HG03095 (cell line): ENCODE measurements around the gene OBI1.

Source experiments
- ATAC-seq: cut with Tn5 transposase; IDR thresholded peaks from one replicate; pipeline ENCODE4 v1.9.1; 2021; ENCODE audit warnings: moderate library complexity; ENCODE audit not compliant: unreplicated experiment

The OBI1 gene

DNA sequence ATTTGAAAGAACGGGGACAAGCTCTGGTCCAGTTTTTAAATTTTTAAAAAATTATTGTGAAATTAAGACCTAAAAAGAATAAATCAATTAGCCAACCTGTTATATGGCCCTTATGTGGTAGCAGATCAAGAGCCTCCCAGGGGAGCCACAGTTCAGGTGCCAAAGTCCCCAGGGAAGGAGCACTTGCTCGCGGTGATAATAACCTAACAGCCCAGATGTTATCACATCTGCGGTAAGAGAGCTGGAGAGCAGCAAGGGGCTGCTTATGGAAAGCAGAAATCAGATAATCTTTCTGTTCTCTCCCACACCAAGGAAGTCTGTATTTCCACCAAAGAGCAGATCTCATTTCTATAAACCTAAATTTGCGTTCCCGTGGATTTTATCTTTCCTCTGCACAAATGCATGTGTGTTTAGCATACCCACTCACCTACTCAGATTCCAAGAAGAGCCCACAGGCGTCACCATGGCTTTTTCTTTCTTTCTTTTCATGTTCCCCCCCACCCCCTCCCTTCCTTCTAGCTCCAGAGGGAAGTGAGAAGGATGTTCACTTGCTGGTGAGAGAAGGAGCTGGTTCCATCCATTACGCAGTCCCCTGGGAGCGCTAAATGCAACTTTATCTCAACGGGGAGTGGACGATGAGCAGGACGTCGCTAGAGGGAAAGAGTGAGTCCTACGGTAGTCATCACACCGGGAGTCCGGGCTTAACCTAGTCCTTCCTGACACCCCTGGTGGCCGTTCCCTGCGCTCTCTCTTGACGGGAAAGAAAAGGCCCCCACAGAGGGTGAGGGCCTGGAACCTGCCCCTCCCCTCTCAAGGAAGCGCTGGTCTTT is 54.0 kb downstream of the OBI1 start:
- ATAC-seq, result no peak

DNA sequence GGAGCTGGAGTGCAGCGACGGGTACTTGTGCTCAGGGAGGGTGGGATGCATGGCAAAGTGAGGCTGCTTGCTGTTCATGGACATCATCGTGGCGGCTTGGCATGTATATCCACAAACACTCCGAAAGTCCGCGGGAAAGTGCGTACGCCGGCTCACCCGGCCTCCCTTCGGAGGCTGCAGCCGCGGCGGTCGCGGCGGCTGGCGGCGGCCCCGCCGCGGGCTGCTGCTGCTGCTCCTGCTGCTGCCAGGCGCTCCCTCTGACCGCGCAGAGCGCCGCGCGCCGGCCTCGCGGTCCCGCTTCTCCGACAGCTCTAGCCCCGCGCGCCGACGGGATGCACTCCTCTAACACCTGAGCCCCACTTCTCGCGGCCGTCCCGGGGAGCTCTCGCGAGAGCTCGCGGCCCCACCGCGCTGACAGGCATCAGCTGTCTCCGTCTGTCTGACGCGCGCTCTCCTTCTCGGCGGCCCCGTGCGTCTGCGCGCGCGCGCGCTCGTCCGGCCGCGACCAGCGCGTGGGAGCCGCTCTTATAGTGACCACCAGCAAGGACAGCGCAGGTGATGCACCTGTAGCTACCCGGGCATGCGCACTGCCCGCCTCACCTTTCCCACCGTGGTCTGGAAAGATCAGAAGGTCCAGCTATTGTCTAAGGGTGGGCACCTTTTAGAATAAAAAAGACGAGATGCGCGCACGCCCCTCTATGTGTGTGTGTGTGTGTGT is 55.6 kb downstream of the OBI1 start, which contains the start of gene POU4F1:
Gene POU4F1, minus strand, starts transcription at position 313 of the 718 bp plus-strand sequence. Its CDS starts 226 bp downstream, at position 87.
- peak; percentile 94 for ATAC-seq

DNA sequence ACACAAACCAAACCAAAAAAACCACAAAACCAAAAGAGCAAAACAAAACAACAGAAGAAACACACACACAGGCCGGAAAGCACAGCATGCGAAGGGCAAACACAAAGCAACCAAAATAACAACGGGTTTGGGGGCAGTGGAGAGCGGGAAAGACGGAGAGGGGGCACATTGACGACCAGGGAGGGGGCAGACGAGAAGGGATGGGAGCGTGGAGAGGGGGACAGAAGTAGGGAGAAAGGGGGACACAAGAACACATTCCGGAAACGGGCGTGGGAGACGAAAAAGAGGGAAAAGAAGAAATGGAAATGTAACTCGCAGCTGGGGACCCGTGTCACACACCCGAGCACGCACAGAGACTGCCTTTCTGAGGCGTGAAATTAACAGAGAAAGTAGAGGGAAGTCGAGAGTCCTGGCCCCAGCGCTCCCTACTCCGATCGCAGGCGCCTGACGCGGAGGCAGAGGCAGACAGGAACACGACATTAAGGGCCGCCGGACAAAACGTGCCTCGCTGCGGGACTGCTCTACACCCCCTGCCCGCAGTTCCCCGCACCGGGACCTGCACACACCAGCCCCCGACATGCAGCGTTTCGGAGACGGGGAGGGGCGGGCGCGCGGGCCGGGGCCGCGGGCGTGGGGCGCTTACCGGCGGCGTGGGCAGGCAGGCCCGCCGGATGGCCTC is 56.3 kb downstream of the OBI1 start:
- ATAC-seq, result no peak

DNA sequence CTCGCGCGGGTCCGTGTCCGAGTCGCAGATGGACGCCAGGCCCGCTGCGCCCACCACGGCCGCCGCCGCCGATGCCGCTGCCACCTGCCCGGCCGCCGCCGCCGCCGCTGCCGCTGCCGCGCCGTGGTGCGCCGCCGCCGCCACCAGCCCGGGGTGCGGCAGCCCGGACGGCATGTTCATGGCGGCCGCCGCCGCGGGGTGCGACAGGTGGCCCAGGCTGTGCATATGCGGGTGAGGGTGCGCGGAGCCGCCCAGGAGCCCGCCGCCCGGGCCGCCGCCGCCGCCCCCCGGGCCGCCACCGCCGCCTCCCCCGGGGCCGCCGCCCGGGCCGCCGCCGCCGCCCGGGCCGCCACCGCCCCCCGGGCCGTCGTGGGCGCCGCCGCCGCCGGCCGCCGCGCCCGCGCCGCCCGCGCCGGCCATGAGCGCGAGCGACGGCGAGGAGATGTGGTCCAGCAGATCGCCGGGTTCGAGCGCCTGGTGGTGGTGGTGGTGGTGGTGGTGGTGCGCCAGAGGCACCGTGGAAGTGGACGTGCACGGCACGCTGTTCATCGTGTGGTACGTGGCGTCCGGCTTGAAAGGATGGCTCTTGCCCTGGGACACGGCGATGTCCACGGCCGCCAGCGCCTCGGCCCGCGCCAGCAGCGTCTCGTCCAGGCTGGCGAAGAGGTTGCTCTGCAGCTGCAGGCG is 56.9 kb downstream of the OBI1 start:
- ATAC-seq, result no peak

DNA sequence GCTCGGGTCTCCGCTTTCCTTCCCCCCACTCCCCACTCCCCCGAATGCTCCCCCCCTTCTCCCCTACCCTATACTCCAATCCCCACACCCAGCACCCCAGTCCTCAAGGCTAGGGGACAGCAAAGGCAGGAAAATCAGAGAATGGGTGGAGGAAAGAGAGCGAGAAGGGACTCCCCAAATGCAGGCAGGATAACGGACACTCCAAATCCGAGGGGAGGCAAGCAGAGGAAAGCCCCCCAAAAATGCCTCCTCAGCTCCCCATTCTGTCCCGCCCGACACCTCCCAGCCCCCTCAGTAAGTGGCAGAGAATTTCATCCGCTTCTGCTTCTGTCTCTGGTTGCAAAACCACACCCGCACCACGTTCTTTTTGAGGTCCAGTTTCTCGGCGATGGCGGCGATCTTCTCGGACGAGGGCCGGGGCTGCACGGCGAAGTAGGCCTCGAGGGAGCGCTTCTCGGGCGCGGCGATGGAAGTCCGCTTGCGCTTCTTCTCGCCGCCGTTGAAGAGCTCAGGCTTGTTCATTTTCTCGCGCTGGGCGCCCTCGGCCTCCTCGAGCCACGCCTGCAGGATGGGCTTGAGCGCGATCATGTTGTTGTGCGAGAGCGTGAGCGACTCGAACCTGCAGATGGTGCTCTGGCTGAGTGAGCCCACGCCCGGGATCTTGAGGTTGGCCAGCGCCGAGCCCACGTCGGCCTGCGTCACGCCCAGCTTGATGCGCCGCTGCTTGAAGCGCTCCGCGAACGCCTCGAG is 57.7 kb downstream of the OBI1 start:
- no peak for ATAC-seq

DNA sequence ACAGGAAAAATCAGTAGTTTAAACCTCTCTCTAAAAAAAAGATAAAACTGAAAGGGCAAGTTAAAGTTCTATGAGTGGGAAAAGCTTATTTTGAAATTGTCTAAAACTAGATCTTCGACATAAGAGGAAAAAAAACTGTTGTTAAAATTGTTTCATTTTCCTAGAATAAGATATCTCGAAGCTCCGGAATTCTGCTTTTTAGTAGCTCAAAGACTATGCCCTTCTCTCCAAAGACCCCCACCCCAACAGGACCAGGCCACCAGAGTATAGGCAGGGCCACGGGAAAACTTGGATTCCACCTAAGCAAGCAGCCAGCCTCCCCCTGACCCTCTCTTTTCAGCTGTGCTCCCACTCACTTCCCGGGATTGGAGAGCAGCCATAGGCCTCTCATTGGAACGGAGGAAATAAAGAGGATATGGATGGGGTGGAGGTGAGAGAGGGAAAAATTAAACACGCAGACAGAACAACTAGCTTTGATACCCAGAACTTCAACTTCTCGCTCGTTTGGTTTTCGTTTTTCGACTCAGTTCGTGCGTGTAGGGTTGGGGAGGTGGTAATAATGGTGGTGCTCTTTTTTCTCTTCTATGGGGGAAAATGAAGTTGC is 58.6 kb downstream of the OBI1 start:
- no peak for ATAC-seq

DNA sequence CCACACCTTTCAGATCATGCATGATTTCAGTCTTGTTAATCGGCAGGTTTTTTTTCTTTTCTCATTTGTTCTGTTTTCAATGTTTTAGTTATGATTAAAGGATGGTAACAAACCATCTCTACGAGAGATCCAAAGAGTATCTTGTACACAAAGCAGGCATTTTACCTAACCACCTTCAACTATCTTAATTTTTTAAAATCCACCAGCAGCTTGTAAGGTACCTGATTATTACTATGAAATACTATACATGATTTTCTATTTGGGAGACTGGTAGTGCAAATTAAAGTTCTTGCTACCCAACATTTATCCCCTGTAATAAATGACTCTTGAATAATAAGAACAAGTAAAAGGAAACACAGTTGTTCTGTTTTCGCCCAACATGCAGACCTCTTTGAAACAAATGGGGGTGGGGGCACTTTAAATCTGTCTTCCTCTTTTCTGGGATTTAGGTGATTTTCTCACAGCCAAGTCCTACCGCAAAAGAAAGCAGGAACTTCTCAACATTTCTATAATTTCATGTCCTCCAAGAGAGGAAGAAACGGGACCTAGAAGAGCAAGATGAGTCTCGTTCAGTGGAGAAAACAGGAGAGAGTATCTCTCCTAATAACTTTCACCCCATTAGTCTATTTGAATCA is 59.2 kb downstream of the OBI1 start:
- ATAC-seq, result no peak

DNA sequence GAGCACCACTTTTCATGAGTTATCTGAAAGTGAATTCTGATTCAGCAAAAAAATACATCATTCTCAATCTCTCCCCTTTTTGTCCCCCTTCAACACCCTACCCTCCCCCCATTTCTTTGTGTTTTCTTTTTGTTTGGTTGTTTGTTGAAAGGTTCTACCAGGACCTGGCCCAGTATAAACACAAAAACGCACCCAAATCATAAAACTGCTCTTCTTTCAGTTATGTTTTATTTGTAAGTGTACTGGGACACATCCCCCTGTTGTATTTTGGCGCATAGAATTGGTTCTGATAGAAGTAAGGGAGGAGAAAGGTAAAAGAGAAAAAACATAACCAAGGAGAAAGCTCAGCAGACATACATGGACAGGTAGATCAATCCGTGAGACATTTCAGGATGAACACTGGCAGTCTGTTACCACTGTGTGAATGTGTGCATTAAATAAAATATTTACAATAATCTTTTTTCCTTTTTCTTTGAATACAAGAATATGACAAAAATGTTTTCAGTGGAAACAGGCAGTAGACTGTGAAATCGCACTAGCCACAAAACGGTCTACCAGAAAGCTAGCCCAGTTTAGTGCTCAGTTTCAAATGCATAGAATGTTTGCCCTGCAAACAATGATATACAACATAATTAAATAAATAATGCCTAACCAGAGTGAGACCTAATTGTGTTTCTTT is 59.9 kb downstream of the OBI1 start:
- ATAC-seq, result no peak

DNA sequence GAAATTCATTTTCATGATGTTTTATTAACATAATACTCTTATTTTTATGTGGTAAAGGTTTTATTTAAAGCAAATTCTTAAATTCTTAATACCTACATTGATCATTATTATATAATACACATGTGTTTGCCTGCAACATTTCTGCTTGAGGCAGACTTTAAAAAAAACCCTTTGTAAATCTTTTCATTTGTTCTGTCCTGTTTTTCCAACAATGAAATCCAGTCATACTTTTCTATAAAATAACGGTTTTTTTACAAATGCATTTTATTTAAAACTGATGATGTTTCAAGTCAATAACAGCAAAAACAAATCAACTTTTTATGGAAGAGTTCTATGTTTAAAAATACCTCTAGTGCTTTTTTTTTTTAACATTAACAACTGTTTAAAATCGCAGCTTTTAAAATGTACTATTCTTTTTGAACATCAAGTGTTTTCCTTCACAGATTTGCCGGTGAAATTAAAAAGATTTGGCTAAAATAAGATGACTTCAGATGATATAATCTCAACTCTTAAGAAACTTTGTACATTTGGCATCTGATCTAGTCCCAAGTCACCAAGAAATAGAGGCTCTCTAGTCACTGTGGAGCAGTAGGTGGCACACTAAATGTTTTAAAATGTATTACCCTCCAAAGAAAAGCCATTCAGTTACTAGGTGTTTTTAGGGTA is 60.7 kb downstream of the OBI1 start:
- ATAC-seq, result no peak

DNA sequence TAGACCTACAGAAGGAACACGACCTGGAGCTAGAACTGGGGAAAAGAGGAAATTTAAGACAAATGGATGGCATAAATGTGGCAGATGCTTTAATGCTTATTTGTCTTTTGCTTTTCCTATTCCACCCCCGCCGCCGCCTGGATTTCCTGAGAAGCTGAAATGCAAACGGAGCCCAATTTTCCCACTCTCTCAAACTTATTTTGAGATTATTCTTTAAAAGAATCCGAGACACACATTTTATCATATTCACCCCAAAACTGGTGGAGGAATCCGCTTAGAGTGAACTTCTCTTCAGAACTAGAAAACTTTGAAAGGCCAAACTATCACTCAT is 61.4 kb downstream of the OBI1 start:
- no peak for ATAC-seq

DNA sequence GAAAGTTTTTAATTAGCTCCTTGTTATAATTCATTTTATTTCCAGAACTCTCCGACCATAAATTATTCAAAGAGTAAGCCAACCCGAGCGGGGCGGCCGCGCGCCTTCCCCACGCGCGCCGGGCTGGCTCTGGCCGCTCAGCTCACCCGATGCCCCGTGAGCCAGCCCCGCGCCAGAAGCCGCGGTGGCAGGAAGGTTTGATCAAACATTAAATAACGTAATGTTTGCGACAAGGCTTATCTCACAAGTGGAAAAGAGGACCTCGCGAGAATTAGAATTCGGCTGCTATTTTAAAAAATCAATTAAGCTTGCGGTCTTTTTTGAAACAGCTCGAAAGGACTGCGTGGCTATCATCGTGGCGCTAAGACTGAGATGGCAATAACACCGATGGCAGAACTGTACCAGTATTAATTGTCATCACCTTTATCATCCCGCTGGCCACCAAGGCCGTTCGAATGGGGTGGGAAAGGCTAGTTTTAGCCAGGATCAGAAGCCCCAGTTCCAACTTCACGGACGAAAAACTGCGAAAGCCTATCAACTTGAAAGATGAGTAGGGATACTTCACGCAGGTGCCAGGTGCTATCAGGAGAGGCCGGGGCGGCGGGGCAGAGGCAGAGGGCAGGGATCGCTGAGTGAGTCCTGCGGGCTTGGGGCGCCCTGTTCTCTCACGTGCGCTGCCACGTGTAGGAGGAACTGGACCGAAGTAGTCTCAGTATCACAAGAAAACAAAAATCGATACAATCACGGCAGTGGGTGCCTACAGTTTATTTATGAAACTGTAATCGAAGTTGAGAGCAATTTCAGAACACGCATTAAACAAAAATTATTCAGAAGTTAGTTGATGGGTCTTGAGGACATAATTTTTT is 62.0 kb downstream of the OBI1 start:
- ATAC-seq, result no peak

DNA sequence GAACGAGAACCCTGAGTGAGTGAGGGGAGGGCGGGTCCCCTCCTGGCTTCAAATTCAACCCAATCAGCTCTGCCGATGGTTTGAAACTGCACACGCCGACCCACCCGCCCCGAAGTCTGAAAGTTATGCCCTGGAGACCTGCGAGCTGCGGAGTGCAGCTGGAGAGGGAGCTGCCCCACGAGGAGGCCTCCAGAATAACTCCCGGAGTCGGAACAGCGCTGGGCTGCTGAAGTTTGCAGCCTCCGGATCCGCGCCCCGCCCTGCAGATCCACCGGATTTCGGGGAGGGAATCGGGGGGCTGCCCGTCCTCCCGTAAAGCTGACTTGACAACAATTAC is 62.6 kb downstream of the OBI1 start:
- ATAC-seq, result no peak

DNA sequence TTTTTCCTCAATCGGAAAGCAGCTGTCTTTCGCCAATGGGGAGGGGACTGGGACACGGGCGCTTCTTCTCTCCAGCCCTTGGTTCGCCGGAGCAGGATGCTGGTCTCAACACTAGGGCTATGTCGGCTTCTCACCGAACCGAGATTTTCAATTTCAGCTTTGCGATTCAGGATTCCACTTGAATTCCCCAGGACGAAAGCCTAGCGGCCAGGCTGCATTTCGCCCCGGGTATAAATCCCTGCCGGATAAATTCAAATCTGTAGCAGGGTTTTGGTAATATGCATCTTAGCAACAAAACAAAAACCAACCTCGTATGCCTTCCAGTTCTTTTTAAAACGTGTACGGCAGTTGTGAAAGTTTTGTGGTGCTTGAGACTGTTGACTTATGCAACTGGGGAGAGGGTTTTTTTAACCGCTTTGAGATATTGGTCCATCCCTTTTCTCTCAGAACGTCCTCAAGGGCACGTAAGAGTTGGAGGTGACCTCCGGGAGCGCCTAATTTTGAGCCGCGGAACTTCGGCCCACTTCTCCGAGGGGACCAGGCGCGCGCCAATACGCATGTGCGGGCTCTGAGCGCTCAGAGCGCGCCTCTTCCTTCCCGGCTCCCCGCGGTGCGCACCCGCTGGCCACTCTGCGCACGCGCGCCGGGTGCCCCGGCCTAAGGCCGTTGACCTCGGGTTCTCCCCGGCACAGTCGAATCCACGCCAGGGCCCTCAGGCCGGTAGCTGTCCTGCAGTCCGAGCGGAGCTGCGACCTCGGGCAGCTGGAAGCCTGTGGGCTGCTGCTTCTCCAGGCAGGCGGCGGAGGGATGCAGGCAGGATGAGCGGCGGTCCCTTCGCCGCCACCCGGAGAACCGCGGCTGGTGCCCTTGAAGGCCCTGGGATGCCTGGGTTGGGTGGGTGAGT is 63.2 kb downstream of the OBI1 start:
- no peak for ATAC-seq

DNA sequence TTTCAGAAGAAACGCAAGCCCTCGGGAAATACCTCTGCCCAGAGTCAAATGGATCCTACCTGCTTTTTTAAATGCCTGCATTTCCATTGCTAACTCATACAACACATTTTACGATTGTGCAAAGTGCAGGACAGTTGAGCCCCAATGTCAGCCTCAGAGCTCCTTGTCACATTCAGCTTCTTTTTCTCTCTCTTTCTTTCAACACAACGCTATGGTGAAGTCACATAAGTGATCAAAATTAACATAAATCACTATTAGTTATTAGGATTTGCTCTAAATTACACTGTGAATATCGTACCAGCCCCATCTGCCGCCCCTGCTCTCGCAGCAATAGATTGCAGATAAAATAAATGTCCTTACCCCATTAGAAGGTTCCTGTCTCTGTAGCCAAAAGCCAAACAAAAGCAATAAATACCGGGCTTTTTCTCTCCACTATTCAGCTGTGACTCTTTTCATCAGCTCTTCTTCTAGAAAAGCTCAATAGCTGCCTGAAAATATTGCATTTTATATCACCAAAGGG is 64.4 kb downstream of the OBI1 start:
- no peak for ATAC-seq

DNA sequence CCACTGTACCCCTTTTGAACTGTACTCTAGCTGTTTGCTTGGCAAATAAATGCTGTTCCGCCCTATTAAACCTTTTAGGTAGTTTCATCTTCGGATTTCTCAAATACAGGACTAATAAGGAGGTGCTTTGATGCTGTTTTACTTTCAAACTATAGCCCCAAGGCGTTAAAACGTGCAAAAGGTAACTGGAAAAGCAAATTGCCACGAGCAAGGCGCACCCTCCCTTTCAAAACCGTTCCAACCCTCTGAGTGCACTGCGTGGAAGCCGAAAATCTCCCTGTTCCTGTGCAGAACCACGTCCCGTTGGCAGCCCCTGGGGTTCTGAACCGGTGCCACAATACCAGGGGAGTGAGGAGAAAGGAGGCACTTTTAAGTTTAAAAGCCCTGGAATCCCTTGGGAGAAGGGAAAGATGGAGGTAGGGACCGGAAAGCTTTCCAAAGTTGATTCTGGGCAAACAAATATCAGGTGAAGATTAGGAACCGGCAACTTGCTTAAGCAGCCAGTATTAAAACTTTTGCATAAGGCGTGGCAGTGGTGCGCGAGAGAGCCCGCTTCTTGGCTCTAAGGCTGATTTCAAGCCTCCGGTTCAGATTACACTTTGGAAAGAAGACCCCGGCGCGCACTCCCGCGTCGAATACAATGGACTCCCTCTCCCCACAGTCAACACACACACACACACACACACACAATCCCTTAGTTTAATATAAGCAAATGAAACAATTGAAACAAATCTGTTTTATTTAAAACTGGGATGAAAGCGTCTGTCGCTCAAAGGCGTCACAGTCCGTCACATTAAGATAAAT is 65.1 kb downstream of the OBI1 start:
- ATAC-seq, result no peak

DNA sequence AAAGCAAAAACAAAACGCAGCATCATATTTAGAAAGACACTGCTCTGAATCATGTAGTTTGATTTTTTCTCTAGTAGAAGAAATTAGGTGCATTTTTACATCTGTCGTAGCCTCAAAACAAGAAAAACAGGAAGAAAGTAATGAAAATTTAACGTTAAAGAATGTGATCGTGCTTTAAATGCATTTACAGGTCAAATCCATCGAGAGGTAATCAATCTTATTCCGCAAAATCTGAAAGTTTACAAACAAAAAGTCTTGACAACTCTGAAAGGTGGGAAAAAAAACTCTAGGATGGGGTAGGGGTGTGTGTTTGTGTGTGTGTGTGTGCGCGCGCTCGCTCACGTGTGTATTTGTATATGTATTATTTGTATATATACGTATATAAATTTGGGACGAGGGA is 65.8 kb downstream of the OBI1 start:
- no peak for ATAC-seq
